ENCODE data around the gene SERPINB6. TPM values are rescaled to one million over a fixed set of nuclear protein-coding genes. Genes with fewer than 3 reads are reported as not detected.

Gene SERPINB6
- total RNA-seq, 1 experiment from 2014 or later, result 39.0 TPM

DNA sequence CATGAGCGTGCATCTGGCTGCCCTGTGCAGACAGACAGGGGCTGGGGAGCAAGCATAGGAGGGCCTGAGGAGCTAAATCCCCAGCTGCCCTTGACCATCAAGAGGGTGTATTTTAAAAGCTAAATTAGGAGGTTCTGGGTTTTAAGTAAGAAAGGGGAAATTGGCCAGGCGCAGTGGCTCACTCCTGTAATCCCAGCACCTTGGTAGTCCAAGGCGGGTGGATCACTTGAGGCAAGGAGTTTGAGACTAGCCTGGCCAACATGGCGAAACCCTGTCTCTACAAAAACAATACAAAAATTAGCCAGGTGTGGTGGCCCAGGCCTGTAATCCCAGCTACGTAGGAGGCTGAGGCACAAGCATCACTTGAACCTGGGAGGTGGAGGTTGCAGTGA lies 27.8 kb downstream of the SERPINB6 start:
- no peak for DNase-seq
- Histone ChIP-seq H3K18ac (ENCODE audit: insufficient read length, low read depth, low read length) (no peak overlapping the region), H3K23ac (ENCODE audit: insufficient read length, low read depth, low read length) (no peak overlapping the region), H2BK5ac (ENCODE audit: insufficient read length, low read length) (no peak overlapping the region), H3K23me2 (ENCODE audit: insufficient read length, low read depth, low read length, poor library complexity, severe bottlenecking) (no peaks in the 10 kb centered on the region), H3K4me1 (ENCODE audit: insufficient read depth, low read length) (no peaks in the 10 kb centered on the region; the same call in 1 of the 2 replicates), H4K5ac (ENCODE audit: insufficient read length, low read depth, low read length) (no peak overlapping the region), H3K9ac (ENCODE audit: extremely low read depth, insufficient read length, low read length) (no peak overlapping the region), H2BK120ac (ENCODE audit: low read depth, low read length, poor library complexity, severe bottlenecking) (no peak overlapping the region), H2AK5ac (ENCODE audit: insufficient read length, low read length) (no peak overlapping the region), H2AFZ (ENCODE audit: low read length) (no peak overlapping the region), H3K14ac (ENCODE audit: insufficient read depth, low read length) (no peak overlapping the region), H2BK15ac (ENCODE audit: low read depth, low read length) (no peak overlapping the region), H4K91ac (ENCODE audit: insufficient read length, low read depth, low read length) (no peak overlapping the region), H3K4me2 (ENCODE audit: insufficient read depth, insufficient read length, low read length) (no peak overlapping the region), H3T11ph (ENCODE audit: low read length) (no peak overlapping the region), H3K9me3 (ENCODE audit: control insufficient read depth, low read depth, low read length) (no peaks in the 10 kb centered on the region), H3K79me1 (ENCODE audit: insufficient read depth, low read depth, low read length, poor library complexity, severe bottlenecking) (no peaks in the 10 kb centered on the region), H3K4ac (ENCODE audit: low read depth, low read length) (no peak overlapping the region), H4K20me1 (ENCODE audit: control insufficient read depth, insufficient read depth, insufficient read length) (no peaks in the 10 kb centered on the region), H4K8ac (replicated peaks; ENCODE audit: insufficient read length, low read depth, low read length) (no peak overlapping the region), H3K56ac (ENCODE audit: insufficient read length, low read depth, low read length) (no peak overlapping the region), H3K27ac (ENCODE audit: insufficient read length, low read depth, low read length) (no peak overlapping the region), H2BK12ac (ENCODE audit: insufficient read length, low read depth, low read length) (no peak overlapping the region), H2BK20ac (ENCODE audit: low read depth, low read length, poor library complexity, severe bottlenecking) (no peak overlapping the region), H3K27me3 (ENCODE audit: insufficient read depth, low read length) (no peaks in the 10 kb centered on the region), H3K79me2 (ENCODE audit: insufficient read depth, low read length) (no peaks in the 10 kb centered on the region)
- no CpG with 5 or more reads among the region's 5 CpGs for WGBS (ENCODE audit: extremely low coverage, insufficient read length, low lambda C conversion rate)
- no peaks in the 10 kb centered on the region for H3K27me3 Mint-ChIP-seq (ENCODE audit: low read depth)
- H3K27ac Mint-ChIP-seq, result peak overlapping the region in 1 of 3 experiments; percentile 48; a peak in 1 of 7 replicates
- peaks cover 5 to 15% (median 8%) of the 10 kb centered on the region in 3 experiments; a peak in 6 of 7 replicates for H3K36me3 Mint-ChIP-seq (ENCODE audit: insufficient read depth in 1 of 3, low read depth in 3 of 3)
- no peak overlapping the region for H3K4me3 Mint-ChIP-seq
- peaks cover 30 to 38% of the 10 kb centered on the region in 2 experiments for H3K4me1 Mint-ChIP-seq
- TF ChIP-seq, protein P1, sequence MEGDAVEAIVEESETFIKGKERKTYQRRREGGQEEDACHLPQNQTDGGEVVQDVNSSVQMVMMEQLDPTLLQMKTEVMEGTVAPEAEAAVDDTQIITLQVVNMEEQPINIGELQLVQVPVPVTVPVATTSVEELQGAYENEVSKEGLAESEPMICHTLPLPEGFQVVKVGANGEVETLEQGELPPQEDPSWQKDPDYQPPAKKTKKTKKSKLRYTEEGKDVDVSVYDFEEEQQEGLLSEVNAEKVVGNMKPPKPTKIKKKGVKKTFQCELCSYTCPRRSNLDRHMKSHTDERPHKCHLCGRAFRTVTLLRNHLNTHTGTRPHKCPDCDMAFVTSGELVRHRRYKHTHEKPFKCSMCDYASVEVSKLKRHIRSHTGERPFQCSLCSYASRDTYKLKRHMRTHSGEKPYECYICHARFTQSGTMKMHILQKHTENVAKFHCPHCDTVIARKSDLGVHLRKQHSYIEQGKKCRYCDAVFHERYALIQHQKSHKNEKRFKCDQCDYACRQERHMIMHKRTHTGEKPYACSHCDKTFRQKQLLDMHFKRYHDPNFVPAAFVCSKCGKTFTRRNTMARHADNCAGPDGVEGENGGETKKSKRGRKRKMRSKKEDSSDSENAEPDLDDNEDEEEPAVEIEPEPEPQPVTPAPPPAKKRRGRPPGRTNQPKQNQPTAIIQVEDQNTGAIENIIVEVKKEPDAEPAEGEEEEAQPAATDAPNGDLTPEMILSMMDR (conservative IDR thresholded peaks at IDR 0.05), result no peak
- H3K9me3 Mint-ChIP-seq, result peaks cover 2% of the 10 kb centered on the region in 2 experiments; a peak in 1 of 5 replicates

All from H9 (cell line).